AML-193 (cell line): ENCODE results near the gene CCT8L2.
"Not testable (repeated sequence)": the region's sequence is repeated elsewhere in the genome, so short reads cannot be mapped to it uniquely, and the experiment has no call there.

Source experiments
- DNase-seq, 2 experiments: peaks; one replicate each; lab custom pipeline; 2025; lab: John Stamatoyannopoulos, UW

The CCT8L2 gene

DNA sequence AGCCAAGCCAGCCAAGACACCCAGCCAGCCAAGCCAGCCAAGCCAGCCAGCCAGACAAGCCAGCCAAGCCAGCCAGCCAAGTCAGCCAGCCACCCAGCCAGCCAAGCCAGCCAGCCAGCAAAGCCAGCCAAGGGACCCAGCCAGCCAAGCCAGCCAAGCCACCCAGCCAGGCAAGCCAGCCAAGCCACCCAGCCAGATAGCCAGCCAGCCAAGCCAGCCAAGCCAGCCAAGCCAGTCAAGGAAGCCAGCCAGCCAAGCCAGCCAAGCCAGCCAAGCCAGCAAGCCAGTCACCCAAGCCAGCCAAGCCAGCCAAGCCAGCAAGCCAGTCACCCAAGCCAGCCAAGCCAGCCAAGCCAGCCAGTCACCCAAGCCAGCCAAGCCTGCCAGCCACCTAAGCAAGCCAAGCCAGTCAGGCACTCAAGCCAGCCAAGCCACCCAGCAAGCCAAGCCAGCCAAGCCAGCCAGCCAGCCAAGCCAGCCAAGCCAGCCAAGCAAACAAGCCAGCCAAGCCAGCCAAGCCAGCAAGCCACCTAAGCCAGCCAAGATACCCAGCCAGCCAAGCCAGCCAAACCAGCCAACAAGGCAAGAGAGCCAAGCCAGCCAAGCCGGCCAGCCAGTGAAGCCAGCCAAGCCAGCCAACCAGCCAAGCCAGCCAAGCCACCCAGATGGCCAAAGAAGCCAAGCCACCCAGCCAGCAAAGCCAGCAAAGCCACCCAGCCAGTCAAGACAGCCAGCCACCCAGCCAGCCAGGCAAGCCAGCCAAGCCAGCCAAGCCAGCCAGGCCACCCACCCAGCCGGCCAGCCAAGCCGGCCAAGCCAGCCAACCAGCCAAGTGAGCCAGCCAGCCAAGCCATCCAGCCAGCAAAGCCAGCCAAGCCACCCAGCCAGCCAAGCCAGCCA lies 33.3 kb downstream of the CCT8L2 start:
- DNase-seq = no peak

DNA sequence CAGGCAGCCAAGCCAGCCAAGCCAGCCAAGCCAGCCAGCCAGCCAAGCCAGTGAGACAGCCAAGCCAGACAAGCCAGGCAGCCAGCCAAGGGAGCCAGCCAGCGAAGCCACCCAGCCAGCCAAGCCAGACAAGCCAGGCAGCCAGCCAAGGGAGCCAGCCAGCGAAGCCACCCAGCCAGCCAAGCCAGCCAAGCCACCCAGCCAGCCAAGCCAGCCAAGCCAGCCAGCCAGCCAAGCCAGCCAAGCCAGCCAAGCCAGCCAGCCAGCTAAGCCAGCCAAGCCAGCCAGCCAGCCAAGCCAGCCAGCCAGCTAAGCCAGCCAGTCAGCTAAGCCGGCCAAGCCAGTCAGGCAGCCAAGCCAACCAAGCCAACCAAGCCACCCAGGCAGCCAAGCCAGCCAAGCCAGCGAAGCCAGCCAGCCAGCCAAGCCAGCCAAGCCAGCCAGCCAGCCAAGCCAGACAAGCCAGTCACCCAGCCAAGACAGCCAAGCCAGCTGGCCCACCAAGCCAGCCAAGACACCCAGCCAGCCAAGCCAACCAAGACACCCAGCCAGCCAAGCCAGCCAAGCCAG lies 34.1 kb downstream of the CCT8L2 start:
- DNase-seq = not testable (repeated sequence)

DNA sequence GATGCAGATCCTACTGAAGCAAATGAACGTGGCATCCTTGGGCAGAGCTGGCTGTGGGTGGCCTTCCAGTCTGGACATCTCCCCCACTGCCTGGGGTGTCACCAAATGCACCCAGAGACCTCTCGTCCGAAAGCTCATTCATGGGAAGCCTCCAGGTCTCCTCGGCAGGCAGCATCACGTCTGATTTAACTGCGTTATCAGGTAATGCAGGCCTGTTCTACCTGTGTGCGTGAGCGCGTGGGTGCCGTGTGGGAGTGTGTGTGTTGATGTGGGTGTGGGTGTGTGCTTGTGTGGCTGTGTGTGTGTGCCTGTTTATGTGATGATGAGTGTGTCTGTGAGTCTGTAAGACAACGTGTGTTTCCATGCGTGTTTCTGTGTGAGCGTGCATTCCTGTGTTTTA lies 35.1 kb downstream of the CCT8L2 start:
- DNase-seq = not testable (repeated sequence)

DNA sequence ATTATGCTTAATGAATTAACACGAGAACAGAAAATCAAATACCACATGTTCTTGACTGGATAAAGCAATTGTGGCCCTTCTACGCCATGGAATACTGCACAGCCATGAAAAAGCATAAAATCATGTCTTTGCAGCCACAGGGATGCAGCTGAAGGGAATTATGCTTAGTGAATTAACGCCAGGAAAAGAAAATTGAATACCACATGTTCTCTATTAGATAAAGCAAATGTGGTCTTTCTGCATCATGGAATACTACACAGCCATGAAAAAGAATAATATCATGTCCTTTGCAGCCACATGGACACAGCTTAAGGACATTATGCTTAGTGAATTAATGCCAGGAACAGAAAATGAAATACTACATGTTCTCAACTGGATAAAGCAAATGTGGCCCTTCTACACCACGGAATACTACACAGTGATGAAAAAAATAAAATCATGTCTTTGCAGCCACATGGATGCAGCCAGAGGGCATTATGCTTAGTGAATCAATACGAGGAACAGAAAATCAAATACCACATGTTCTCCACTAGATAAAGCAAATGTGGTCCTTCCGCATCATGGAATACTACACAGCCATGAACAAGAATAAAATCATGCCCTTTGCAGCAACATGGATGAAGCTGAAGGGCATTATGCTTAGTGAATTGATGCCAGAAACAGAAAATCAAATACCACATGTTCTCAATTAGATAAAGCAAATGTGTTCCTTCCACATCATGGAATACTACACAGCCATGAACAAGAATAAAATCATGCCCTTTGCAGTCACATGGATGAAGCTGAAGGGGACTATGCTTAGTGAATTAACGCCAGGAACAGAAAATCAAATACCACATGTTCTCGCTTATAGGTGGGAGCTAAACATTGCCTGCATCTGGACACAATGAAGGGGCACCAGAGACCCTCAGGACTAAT lies 37.3 kb downstream of the CCT8L2 start:
- DNase-seq = not testable (repeated sequence)

DNA sequence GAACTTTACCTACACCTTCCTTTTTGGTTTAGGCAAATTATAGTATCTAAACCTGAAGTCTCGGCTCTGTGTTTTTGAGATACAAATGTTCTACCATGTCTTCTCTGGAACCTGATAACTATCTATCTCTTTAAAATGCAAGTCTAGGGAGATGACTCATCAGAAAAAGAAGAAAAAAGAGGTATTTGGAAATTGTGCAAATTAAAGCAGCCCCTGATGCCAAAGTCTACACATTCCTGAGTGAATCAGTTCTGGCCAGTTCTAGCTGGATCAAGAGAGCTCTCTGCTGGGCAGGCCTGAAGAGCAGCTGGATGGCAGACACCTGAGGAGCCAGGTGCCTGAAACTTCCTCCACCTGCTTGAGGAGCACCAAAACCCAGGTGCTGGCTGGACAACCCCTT lies 49.3 kb downstream of the CCT8L2 start:
- DNase-seq = not testable (repeated sequence)
